Uterus (tissue), 4 donors: ENCODE results near the gene CUL4A. TPM values are rescaled to one million over a fixed set of nuclear protein-coding genes. Genes with fewer than 3 reads are reported as not detected.
"Not testable (repeated sequence)": the region's sequence is repeated elsewhere in the genome, so short reads cannot be mapped to it uniquely, and the experiment has no call there.

Experiments used
- DNase-seq, 2 donors: peaks; one replicate each; pipeline ENCODE4 v3.0.0-alpha.2; 2019 to 2020
- H3K27ac ChIP-seq, 2 donors: fragments of 200-600 bp; sonication (generic); 1 replicate in 1 of 2; 2 replicates in 1 of 2; pipeline ENCODE4 v1.5.1; 2016 to 2018
- H3K27me3 ChIP-seq, 2 donors: fragments of 200-600 bp; sonication (generic); one replicate each; pipeline ENCODE4 v1.5.1; 2018 to 2019; ENCODE audit warnings: control low read depth in 1 of 2
- H3K36me3 ChIP-seq, 2 donors: fragments of 200-600 bp; sonication (generic); one replicate each; pipeline ENCODE4 v1.5.1; 2019; ENCODE audit warnings: control low read depth in 1 of 2
- H3K4me1 ChIP-seq, 2 donors: fragments of 200-600 bp; sonication (generic); one replicate each; pipeline ENCODE4 v1.5.1; 2018 to 2019; ENCODE audit warnings: control low read depth in 1 of 2
- H3K4me3 ChIP-seq, 2 donors: fragments of 200-600 bp; sonication (generic); 1 replicate in 1 of 2; 2 replicates in 1 of 2; pipeline ENCODE4 v1.5.1; 2018 to 2019; ENCODE audit warnings: mild to moderate bottlenecking in 1 of 2
- H3K9me3 ChIP-seq, 2 donors: fragments of 200-600 bp; sonication (generic); one replicate each; pipeline ENCODE4 v1.5.1; 2019; ENCODE audit warnings: control low read depth in 1 of 2
- POLR2A ChIP-seq, 2 donors: fragments of 450-650 bp; IDR thresholded peaks; one replicate each; pipeline ENCODE4 v1.6.1; 2016; ENCODE audit warnings: antibody characterized with exemption in 2 of 2, mild to moderate bottlenecking in 1 of 2, moderate library complexity in 1 of 2
- intact Hi-C: fragments of 100-400 bp; cut with DNase I; formaldehyde crosslinking; loops from one replicate; pipeline ENCODE4 v1.15.1; 2023; ENCODE audit warnings: low total_unique reads
- total RNA-seq, 4 donors: library from RNA; depleted of rRNA in 3 of 4; stranded (reverse); fragments of >200 nt in 3 of 4; gene quantifications; one replicate each; pipeline versions ENCODE4 v1.1.0 to v1.2.4, GENCODE V29; 2014 to 2023
- TF ChIP-seq, protein P1 (sequence below), 4 experiments: fragments of 200-600 bp in 2 of 4; fragments of 450-650 bp in 2 of 4; sonication (generic) in 2 of 4; IDR thresholded peaks; one replicate each; pipeline ENCODE4 v1.5.1; 2016 to 2019; ENCODE audit warnings: antibody characterized with exemption in 4 of 4, mild to moderate bottlenecking in 2 of 4, moderate library complexity in 1 of 4
- donor health status: DM: yes; HTN: yes; CAD: no.

Gene CUL4A
- 100 to 1,000 TPM in 1 of 4 donors, 10 to 100 TPM in 3; 34.3 to 110 (median 66.1) TPM for total RNA-seq

GRCh38 chr13:113209336-113209758, at the start of gene CUL4A:
Gene CUL4A (plus strand): TSS chr13:113209613. CDS start chr13:113209628, 15 bp downstream.
- intact Hi-C loops = no loop called here
- Histone ChIP-seq H3K27ac (peak within 1 kb of the TSS; percentile 97 to 100), H3K4me1 (peaks cover 4% of the 10 kb centered on the region in 2 donors), H3K36me3 (no peaks in the 10 kb centered on the region), H3K27me3 (no peaks in the 10 kb centered on the region), H3K9me3 (no peaks in the 10 kb centered on the region), H3K4me3 (peak within 1 kb of the TSS; percentile 80 to 91)
- TF ChIP-seq POLR2A (IDR thresholded peaks at IDR 0.05) = no peak
- TF ChIP-seq, protein P1, sequence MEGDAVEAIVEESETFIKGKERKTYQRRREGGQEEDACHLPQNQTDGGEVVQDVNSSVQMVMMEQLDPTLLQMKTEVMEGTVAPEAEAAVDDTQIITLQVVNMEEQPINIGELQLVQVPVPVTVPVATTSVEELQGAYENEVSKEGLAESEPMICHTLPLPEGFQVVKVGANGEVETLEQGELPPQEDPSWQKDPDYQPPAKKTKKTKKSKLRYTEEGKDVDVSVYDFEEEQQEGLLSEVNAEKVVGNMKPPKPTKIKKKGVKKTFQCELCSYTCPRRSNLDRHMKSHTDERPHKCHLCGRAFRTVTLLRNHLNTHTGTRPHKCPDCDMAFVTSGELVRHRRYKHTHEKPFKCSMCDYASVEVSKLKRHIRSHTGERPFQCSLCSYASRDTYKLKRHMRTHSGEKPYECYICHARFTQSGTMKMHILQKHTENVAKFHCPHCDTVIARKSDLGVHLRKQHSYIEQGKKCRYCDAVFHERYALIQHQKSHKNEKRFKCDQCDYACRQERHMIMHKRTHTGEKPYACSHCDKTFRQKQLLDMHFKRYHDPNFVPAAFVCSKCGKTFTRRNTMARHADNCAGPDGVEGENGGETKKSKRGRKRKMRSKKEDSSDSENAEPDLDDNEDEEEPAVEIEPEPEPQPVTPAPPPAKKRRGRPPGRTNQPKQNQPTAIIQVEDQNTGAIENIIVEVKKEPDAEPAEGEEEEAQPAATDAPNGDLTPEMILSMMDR (IDR thresholded peaks at IDR 0.05) = no peak
- DNase-seq = peak; percentile 71 to 75

GRCh38 chr13:113159701-113160100, 49.7 kb upstream of the CUL4A start:
- Histone ChIP-seq H3K27ac (no peak overlapping the region), H3K9me3 (no peaks in the 10 kb centered on the region), H3K4me1 (no peaks in the 10 kb centered on the region), H3K27me3 (no peaks in the 10 kb centered on the region), H3K4me3 (no peak overlapping the region), H3K36me3 (no peaks in the 10 kb centered on the region)
- DNase-seq = no peak
- TF ChIP-seq POLR2A (IDR thresholded peaks at IDR 0.05) = no peak
- TF ChIP-seq, protein P1 (IDR thresholded peaks at IDR 0.05) = no peak
- intact Hi-C loops = no loop called here

DNA sequence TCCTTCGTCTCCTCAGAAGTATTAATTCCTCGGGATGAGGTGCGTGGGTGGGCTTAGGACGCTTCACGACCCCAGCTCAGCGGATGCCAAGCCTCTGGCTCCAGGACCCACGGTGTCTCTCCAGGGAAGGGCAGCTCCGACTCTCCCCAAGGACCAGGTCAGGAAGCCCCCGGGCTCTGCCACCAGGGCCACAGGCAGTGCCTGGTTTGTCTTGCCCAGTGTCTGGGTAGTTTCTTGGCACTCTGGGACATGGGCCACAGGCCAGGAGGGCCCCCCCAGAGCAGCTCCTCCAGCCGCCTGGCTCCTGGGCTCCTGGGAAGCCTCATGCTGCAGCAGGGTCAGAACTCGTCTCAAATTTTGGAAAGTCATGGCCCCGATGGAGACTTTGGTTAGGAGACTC, 48.4 kb upstream of the CUL4A start:
- no peaks in the 10 kb centered on the region for H3K4me1 ChIP-seq
- no peaks in the 10 kb centered on the region for H3K9me3 ChIP-seq
- H3K27ac ChIP-seq = no peak overlapping the region
- H3K27me3 ChIP-seq = no peaks in the 10 kb centered on the region
- TF ChIP-seq POLR2A (IDR thresholded peaks at IDR 0.05) = no peak
- TF ChIP-seq, protein P1 (IDR thresholded peaks at IDR 0.05) = no peak
- no peak overlapping the region for H3K4me3 ChIP-seq
- DNase-seq = no peak
- H3K36me3 ChIP-seq = no peaks in the 10 kb centered on the region
- intact Hi-C loops = no loop called here

DNA sequence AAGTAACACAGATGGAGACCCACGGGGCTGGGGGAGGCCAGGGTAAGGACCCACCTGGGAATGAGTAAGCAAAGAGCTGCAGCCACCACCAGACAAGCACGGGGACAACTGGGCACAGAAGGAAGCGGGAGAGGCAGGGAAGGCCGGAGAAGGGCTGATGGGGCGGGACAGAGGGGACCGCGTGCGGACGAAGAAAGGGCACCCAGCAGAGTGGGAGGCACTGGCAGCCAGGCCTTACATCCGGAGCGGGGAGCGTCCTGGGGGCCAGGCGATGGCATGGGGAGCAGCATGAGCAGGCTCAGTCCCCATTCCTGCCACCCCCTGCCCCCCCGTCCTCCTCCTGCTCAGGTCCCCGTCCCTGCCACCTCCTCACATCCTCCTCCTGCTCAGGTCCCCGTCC, 48.0 kb upstream of the CUL4A start:
- H3K36me3 ChIP-seq = no peaks in the 10 kb centered on the region
- DNase-seq = no peak

DNA sequence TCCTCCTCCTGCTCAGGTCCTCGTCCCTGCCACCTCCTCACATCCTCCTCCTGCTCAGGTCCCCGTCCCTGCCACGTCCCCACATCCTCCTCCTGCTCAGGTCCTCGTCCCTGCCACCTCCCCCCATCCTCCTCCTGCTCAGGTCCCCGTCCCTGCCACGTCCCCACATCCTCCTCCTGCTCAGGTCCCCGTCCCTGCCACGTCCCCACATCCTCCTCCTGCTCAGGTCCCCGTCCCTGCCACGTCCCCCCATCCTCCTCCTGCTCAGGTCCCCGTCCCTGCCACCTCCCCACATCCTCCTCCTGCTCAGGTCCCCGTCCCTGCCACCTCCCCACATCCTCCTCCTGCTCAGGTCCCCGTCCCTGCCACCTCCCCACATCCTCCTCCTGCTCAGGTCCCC, 47.4 kb upstream of the CUL4A start:
- H3K4me3 ChIP-seq, H3K36me3 ChIP-seq, H3K4me1 ChIP-seq, DNase-seq, intact Hi-C loops, H3K27ac ChIP-seq, H3K27me3 ChIP-seq, H3K9me3 ChIP-seq: not testable (repeated sequence)

More for the DNA sequence above, 48.0 kb upstream of the CUL4A start:
- no peak for TF ChIP-seq POLR2A (IDR thresholded peaks at IDR 0.05)
- TF ChIP-seq, protein P1 (IDR thresholded peaks at IDR 0.05) = no peak
- Histone ChIP-seq H3K4me3 (no peak overlapping the region), H3K27ac (no peak overlapping the region), H3K4me1 (no peaks in the 10 kb centered on the region), H3K27me3 (no peaks in the 10 kb centered on the region), H3K9me3 (no peaks in the 10 kb centered on the region)
- intact Hi-C loops = no loop called here
